ENCODE results near the gene TMEM11.

DNA sequence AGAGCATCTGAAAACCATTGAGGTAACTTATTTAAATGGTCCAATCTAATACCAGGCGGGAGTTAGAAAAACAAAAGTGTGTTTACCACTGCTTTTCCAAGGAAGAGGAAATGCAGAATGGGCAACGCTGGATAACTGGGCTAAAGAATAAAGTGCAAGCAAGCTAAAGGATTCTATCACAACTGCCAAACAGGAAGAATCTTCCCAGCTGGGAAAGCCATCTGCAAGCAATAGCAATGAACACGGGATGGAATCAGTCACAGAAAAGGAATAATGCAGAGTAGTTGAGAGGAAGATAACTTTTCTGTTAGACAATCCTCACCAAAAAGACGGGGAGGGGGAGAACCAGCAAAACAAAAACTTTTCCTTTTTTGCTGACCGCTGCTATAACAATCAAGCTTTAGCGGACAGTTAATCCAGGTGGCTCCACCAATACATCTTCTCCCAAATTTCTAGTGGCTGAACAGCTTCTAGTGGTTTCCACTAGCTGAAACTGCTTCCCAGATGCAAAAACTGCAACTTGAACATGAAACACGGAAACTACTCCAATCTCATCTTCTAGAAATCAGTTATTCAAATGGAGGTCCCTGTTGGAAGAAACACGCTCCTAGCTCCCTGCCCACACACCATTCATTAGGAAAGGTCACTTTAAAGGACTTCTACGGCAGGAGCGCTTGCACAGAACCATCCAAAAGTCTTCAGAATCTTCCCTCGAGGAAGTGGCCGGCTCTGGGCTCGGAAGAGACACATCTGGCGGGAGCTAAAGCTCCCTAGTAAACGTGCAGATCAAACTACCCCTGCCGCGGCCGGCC, 929 bp downstream of the TMEM11 start:
- TF ChIP-seq, protein P1, sequence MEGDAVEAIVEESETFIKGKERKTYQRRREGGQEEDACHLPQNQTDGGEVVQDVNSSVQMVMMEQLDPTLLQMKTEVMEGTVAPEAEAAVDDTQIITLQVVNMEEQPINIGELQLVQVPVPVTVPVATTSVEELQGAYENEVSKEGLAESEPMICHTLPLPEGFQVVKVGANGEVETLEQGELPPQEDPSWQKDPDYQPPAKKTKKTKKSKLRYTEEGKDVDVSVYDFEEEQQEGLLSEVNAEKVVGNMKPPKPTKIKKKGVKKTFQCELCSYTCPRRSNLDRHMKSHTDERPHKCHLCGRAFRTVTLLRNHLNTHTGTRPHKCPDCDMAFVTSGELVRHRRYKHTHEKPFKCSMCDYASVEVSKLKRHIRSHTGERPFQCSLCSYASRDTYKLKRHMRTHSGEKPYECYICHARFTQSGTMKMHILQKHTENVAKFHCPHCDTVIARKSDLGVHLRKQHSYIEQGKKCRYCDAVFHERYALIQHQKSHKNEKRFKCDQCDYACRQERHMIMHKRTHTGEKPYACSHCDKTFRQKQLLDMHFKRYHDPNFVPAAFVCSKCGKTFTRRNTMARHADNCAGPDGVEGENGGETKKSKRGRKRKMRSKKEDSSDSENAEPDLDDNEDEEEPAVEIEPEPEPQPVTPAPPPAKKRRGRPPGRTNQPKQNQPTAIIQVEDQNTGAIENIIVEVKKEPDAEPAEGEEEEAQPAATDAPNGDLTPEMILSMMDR (IDR thresholded peaks at IDR 0.05) = no peak
- TF ChIP-seq POLR2AphosphoS5 (IDR thresholded peaks at IDR 0.05) = no peak
- no peak for TF ChIP-seq EP300 (IDR thresholded peaks at IDR 0.05)
